Sigmoid colon (tissue), 7 donors: ENCODE results near the gene OR14I1. TPM values are rescaled to one million over a fixed set of nuclear protein-coding genes. Genes with fewer than 3 reads are reported as not detected.

ENCODE experiments used
- DNase-seq: peaks from one replicate; pipeline ENCODE4 v3.0.0-alpha.2; 2019
- H3K27ac ChIP-seq, 4 donors: fragments of 200-600 bp; sonication (generic); one replicate each; pipeline ENCODE4 v1.5.1; 2016 to 2019; ENCODE audit warnings: mild to moderate bottlenecking in 1 of 4
- H3K27me3 ChIP-seq, 3 donors: fragments of 200-600 bp; sonication (generic); one replicate each; pipeline ENCODE4 v1.5.1; 2019; ENCODE audit warnings: mild to moderate bottlenecking in 1 of 3
- H3K36me3 ChIP-seq, 4 donors: fragments of 200-600 bp; sonication (generic); one replicate each; pipeline ENCODE4 v1.5.1; 2016 to 2019
- H3K4me1 ChIP-seq, 4 donors: fragments of 200-600 bp; sonication (generic); one replicate each; pipeline ENCODE4 v1.5.1; 2017 to 2019
- H3K4me3 ChIP-seq, 4 donors: fragments of 200-600 bp; sonication (generic); one replicate each; pipeline ENCODE4 v1.5.1; 2017 to 2019; ENCODE audit warnings: mild to moderate bottlenecking in 2 of 4, moderate library complexity in 1 of 4
- H3K9me3 ChIP-seq, 4 donors: fragments of 200-600 bp in 3 of 4; sonication (generic) in 3 of 4; one replicate each; pipeline versions ENCODE4 v1.5.1 to v1.6.1; 2013 to 2019
- CTCF ChIP-seq, 4 experiments: fragments of 450-650 bp in 3 of 4; fragments of 200-600 bp in 1 of 4; IDR thresholded peaks; one replicate each; pipeline ENCODE4 v1.5.1; 2016 to 2019; ENCODE audit warnings: antibody characterized with exemption in 4 of 4, mild to moderate bottlenecking in 3 of 4, moderate library complexity in 2 of 4
- EP300 ChIP-seq, 4 donors: sonication (generic); formaldehyde crosslinking; IDR thresholded peaks; one replicate each; pipeline ENCODE4 v1.6.1; 2017; ENCODE audit warnings: antibody characterized with exemption in 4 of 4
- POLR2A ChIP-seq, 2 donors: fragments of 450-650 bp; IDR thresholded peaks; one replicate each; pipeline ENCODE4 v1.6.1; 2016; ENCODE audit warnings: antibody characterized with exemption in 2 of 2, mild to moderate bottlenecking in 2 of 2, moderate library complexity in 2 of 2
- POLR2AphosphoS5 ChIP-seq, 4 donors: sonication (generic); formaldehyde crosslinking; IDR thresholded peaks; one replicate each; pipeline ENCODE4 v1.6.1; 2017; ENCODE audit warnings: antibody characterized with exemption in 4 of 4
- WGBS, 2 donors: extraction: QIAGEN DNeasy Blood & Tissue Kit; methylation state at CpG; one replicate each; pipeline ENCODE4 v1.1.7; 2013; 5-methylcytosine and 5-hydroxymethylcytosine counted together
- intact Hi-C: fragments of 100-400 bp; cut with DNase I; formaldehyde crosslinking; loops from one replicate; pipeline ENCODE4 v1.15.1; 2023
- polyA plus RNA-seq, 3 donors: library from polyadenylated mRNA; stranded (reverse); fragments of 200-250 nt; gene quantifications; one replicate each; pipeline ENCODE4 v1.2.3, GENCODE V29; 2013
- total RNA-seq, 4 donors: library from RNA; depleted of rRNA; stranded (reverse); fragments of >200 nt; gene quantifications; one replicate each; pipeline ENCODE4 v1.1.0, GENCODE V29; 2016
- donor health status: healthy with polysubstance abuse.
- donor health status: Bipolar disorder and iron deficiency.
- donor health status: healthy.

The OR14I1 gene
- total and polyA plus RNA-seq, 7 donors, result not detected

GRCh38 chr1:248695451-248696132 is 7.0 kb downstream of the OR14I1 start:
- TF ChIP-seq POLR2A (IDR thresholded peaks at IDR 0.05) (no peak), POLR2AphosphoS5 (IDR thresholded peaks at IDR 0.05) (no peak), CTCF (IDR thresholded peaks at IDR 0.05) (no peak), EP300 (IDR thresholded peaks at IDR 0.05) (no peak)
- H3K27ac ChIP-seq, result no peak overlapping the region
- no peaks in the 10 kb centered on the region for H3K27me3 ChIP-seq
- no peak for DNase-seq
- intact Hi-C loops, result no loop called here
- H3K9me3 ChIP-seq, result no peaks in the 10 kb centered on the region
- WGBS, 2 donors, result 88 to 92% methylated on average over 13 of the region's 13 CpGs
- no peaks in the 10 kb centered on the region for H3K36me3 ChIP-seq
- peaks cover 0 to 7% (median 0%) of the 10 kb centered on the region in 4 donors for H3K4me1 ChIP-seq
- no peak overlapping the region for H3K4me3 ChIP-seq

GRCh38 chr1:248691567-248692155 is 10.9 kb downstream of the OR14I1 start:
- no peaks in the 10 kb centered on the region for H3K27me3 ChIP-seq
- H3K36me3 ChIP-seq, result no peaks in the 10 kb centered on the region
- peaks cover 0 to 6% (median 1%) of the 10 kb centered on the region in 4 donors for H3K9me3 ChIP-seq
- no peak for DNase-seq
- no peak overlapping the region for H3K27ac ChIP-seq
- TF ChIP-seq CTCF (IDR thresholded peaks at IDR 0.05), result no peak
- TF ChIP-seq EP300 (IDR thresholded peaks at IDR 0.05), result no peak
- TF ChIP-seq POLR2A (IDR thresholded peaks at IDR 0.05), result no peak
- TF ChIP-seq POLR2AphosphoS5 (IDR thresholded peaks at IDR 0.05), result no peak
- intact Hi-C loops, result no loop called here
- no peak overlapping the region for H3K4me3 ChIP-seq
- H3K4me1 ChIP-seq, result peaks cover 0 to 7% (median 0%) of the 10 kb centered on the region in 4 donors
- 82 to 93% methylated on average over 51 of the region's 51 CpGs for WGBS, 2 donors

- Histone ChIP-seq H3K27ac (no peak overlapping the region), H3K4me3 (no peak overlapping the region), H3K4me1 (no peaks in the 10 kb centered on the region), H3K27me3 (no peaks in the 10 kb centered on the region), H3K9me3 (peaks cover 0 to 6% (median 1%) of the 10 kb centered on the region in 4 donors), H3K36me3 (no peaks in the 10 kb centered on the region)
- DNase-seq, result no peak
- WGBS, 2 donors, result 84 to 95% methylated on average over 4 of the region's 4 CpGs
- intact Hi-C loops, result no loop called here
- TF ChIP-seq CTCF (IDR thresholded peaks at IDR 0.05) (no peak), EP300 (IDR thresholded peaks at IDR 0.05) (no peak), POLR2AphosphoS5 (IDR thresholded peaks at IDR 0.05) (no peak), POLR2A (IDR thresholded peaks at IDR 0.05) (no peak)
Observed at GRCh38 chr1:248688527-248689298, 13.9 kb downstream of the OR14I1 start.

- no peak for DNase-seq
- intact Hi-C loops, result no loop called here
- 12 to 24% methylated on average over 3 of the region's 3 CpGs for WGBS, 2 donors
Observed at GRCh38 chr1:248686815-248687214, 15.8 kb downstream of the OR14I1 start.

More at GRCh38 chr1:248686815-248687214, 15.8 kb downstream of the OR14I1 start:
- H3K27ac ChIP-seq, result no peak overlapping the region
- peaks cover 0 to 6% (median 1%) of the 10 kb centered on the region in 4 donors for H3K9me3 ChIP-seq
- H3K36me3 ChIP-seq, result no peaks in the 10 kb centered on the region
- H3K4me3 ChIP-seq, result no peak overlapping the region
- TF ChIP-seq CTCF (IDR thresholded peaks at IDR 0.05), result no peak
- TF ChIP-seq EP300 (IDR thresholded peaks at IDR 0.05), result no peak
- H3K27me3 ChIP-seq, result no peaks in the 10 kb centered on the region
- H3K4me1 ChIP-seq, result no peaks in the 10 kb centered on the region
